Activated CD4-positive, alpha-beta T cell treated with anti-CD3 and anti-CD28 coated beads for 4 hours (primary cell): ENCODE results near the gene SYPL2.
A peak's percentile ranks its signal among the peaks of the same experiment; 100 is the strongest.

ENCODE experiments used
- DNase-seq, 2 donors: peaks; one replicate each; pipeline ENCODE4 v3.0.0-alpha.2; 2020

The SYPL2 gene

DNA sequence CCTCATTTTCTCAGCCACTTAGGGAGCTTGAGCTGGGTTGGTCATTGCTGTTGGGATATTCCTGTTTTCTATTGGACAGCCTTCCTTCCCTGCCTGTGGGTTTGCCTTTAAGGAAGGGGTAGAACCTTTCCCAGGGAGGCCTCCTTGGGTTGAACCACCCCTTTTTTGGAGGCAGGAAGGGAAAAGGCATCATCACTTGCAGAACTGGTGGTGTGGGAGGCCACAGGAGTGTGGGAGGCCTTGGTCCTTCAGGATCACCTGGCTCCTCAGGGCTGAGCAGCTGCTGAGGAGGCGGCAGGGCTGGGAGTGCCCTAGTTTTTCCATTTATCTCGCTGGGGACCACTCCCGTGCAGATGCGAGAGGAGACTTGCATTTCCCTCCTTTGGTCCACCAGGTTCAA, 26.9 kb downstream of the SYPL2 start:
- DNase-seq = no peak

DNA sequence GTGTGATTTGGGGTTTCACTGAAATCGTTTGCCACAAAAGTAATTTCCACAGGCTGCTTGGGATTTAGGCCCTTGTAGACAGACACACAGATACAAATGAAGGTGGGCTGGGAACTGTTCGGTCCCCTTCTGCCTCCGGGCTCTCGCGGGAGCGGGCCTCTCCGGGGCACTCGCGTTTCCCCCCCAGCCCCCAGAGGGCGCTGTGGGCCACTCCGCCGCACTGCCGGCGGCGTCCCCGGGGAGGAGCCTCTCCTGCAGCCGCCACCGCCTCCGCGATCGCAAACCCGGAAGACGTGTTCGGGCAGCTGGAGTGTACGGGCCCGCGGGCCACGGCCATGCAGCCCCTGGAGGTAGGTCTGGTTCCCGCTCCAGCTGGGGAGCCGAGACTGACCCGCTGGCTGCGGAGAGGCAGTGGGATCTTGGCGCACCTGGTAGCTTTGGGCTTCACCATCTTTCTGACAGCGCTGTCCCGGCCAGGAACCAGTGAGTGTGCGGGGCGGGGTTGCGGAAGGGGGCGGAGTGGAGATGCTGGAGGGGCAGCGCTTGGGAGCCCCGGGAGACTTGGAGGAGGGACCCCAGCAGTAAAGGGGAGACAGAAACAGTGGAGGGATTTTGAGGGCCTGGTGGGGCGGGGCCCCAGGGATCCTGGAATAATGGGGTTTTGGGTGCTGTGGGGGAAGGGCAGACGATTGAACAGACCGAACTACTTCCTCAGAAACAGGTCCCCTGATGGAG, 27.6 kb downstream of the SYPL2 start, which contains the start of gene CYB561D1:
CYB561D1 (plus strand) TSS at position 290 of the 735 bp plus-strand sequence; CDS start at position 336, 46 bp downstream.
- DNase-seq = peak; percentile 88 to 89

DNA sequence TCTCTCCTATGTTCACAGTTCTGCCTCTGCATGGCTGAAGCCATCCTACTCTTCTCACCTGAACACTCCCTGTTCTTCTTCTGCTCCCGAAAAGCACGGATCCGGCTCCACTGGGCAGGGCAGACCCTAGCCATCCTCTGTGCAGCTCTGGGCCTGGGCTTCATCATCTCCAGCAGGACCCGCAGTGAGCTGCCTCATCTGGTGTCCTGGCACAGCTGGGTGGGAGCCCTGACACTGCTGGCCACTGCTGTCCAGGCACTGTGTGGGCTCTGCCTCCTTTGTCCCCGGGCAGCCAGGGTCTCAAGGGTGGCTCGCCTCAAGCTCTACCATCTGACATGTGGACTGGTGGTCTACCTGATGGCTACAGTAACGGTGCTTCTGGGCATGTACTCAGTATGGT, 29.4 kb downstream of the SYPL2 start:
- no peak for DNase-seq

DNA sequence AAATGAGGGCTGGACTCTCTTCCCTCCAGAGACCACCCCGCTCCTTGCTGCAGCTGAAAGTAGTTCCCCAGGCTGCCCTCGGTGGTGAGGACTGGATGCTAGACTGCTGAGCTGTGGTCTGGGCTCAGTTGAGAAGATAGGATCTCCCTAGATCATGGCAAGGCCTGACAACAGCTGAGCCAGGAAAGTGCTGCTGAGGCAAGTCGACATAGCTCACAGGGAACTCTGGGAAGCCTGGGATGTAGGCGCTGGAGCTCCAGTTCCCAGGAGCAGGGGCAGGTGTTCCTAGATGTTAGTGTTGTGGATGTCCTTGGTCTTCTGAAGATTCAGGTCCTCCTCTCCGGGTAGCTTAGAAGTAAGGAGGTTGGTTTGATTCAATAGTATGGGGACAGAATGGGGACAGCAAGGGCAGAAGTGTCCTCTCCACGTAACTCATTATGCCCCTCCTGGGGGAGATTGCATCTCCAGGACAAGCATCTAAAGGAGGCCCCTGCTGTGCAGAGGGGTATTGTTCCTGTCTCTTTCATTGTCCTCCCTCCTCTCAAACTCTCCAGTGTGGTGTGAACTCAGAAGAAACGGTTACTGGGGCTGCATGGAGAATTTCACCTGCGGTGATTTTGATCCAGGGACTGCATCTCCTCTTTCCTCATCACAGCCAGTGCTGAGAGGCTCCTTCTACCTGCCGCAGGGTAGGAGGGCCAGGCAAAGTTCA, 31.3 kb downstream of the SYPL2 start:
- no peak for DNase-seq

DNA sequence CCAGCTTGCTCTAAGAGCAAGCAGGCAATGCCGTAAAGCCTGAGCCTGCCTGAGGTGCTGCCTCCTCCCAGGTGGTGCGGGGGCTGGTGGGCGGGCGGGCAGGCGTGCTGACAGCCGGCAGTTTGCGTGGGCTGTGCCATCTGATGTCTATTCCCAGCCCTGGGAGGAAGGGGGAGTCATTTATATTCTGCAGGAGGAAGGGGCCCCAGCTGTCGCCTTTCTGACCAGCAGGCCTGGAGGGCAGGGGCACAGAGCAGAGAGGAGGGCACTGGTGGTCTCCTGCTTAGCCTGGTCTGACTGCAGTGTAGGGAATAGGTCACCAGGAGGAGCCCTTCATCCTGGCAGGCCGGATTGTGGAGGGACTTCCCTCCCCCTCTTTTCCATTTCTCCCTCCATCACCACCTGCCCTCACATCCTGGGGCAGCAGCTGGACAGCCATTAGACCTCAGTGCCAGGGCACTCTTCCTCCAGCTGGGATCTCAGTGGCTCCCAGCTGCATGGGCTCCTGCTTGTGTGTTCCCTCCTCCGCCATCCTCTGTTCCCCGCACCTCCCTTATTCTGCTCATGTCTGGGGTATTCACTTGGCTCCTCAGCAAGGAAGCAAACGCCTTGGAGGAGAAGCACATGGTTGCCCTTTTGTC, 31.9 kb downstream of the SYPL2 start:
- DNase-seq = peak; percentile 46 to 60

DNA sequence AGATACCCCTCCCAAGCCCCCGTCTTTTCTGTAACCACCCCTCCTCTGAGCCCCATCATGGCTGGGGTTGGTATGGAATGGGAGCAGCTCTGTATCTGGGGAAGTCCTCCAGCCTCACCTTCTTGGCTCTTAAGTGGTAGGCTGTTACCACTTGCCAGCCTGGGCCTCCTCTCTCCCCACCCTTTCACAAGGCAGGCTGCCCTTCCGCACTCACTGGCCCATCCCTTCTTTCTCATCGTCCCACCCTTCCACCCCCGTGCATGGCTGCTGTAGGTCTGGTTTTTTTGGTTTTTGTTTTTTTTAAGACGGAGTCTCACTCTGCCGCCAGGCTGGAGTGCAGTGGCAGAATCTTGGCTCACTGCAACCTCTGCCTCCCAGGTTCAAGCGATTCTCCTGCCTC, 32.7 kb downstream of the SYPL2 start:
- no peak for DNase-seq

DNA sequence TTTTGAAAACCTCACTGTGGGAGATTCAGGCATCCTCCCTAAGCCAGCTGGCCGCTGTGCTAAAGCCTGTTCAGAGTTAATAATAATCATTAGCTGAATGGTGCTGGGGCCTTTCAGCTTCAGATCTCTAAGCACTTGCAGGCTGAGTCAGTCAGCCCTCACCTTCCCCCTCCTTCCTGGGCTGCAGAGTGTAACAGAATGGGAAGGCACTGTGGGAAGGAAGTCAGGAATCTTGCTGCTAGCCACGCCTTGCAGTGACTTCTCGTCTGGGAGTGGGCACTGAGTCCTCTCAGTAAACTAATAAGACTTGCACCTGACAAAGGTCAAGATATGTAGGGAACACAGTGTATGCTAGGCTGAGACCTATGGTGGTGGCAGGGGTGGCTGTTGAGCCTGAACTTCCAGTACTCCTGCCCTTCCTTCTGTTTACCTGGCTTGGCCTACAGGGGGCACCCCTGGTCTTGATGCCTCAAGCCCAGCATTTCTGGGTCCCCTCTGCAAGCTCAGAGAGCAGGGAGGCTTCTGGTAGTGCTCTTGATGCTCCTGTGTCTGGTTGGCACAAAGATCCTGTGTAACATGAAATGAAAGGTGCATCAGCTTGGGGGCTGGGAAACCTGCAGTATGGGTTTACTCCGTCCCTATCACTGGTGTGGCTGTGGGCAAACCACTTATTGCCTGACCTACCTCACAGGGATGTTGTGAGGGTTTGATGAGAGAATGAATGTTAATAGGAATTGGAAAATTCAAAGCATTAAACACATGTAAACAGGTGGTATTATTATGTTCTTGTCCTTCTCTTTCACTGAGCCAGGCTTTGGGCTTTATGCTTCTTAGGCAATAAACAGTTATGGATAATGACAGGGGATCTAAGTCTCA, 33.6 kb downstream of the SYPL2 start:
- DNase-seq = peak; percentile 51 to 56

DNA sequence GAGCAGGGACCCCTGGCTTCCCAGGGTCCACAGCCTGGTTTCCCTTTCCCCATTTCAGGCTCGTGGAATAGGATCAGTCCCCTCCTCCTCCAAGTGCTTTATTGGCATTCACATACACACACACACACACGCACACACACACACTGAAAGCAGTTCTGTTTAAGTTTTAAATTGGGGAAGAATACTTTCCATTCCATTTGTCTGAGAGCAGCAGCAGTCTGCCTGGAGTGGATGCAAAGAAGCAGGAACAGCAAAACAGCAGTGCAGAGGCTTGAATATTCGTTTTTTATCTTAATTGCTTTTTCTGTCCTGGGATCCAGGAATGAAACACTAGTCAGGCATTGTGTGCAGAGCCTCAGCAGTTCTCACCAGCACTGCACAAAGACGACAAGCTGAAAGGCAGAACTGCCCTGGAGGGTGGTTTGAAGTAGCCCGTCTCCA, 34.6 kb downstream of the SYPL2 start:
- DNase-seq = no peak

DNA sequence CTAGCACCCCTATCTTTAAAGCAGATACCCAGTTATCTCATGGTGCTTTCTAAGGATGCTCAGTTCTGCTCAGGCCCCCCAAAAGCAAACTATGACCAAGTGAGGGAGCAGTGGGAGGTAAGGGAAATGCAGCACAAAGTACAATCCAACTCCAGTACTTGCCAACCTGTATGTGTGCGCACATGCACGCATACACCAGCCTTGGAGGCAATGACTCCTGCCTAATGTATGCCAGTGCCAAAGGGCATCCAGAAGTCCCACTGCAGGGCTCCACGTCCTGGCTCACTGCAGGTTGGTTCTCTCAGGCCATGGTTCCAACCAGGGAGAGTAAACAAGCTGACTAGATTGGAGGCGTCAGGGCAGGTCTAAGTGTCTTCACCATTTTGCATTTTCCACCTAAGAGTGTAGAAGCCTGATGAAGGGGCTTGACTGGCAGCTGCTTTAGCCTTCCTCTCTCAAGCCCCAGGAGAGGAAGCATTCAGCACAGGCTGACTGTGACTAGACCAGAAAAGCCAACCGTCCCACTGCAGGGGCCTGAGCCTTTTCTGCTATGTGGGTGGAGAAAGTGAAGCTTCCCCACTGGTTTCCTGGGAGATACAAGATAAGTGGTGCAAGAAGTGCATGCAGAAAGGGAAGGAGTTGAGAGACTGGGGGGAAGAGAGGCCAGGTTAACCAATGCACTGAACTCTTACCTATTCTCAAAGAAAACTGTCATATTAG, 35.5 kb downstream of the SYPL2 start:
- no peak for DNase-seq

DNA sequence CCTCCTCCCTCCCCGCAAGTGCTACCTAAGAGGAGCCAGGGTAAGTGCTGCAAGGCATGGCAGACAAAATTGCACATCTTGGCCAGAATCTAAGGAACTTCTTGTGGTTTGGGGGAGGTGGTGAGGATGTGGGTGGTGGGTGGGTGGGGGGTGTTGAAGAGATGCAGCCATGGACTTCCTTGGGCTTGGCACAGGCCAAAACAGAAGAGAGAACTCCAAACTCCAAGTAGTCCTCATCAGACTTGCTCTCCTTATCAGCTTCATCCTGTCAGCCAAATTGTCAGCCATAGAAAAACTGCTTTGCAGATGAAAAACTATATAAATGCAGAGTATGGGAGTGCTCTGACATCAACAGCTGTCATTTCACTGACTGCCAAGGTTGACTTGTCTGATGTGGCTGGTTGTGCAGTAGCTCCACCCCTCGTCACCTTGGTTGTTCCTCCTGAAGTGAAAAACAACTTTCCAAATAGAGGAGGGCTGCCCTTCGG, 36.1 kb downstream of the SYPL2 start:
- peak; percentile 47 to 53 for DNase-seq

DNA sequence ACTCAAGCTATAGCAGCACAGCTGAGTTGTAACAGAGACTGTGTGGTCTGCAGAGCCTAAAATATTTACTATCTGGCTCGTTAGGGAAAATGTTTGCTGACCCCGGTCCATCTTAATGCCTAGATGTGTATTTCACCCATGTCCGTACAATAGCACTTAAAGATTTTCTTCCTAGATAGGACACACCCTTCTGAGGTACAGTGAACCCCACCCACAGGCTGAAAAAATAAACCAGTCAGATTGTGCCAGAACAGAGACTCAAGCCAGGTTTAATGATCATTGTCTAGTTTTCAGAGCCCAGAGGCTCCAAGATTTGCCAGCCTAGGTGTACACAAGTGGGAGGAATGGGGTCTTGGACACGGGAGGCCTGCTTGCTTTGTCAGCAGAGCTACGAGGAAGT, 37.6 kb downstream of the SYPL2 start:
- DNase-seq = no peak

DNA sequence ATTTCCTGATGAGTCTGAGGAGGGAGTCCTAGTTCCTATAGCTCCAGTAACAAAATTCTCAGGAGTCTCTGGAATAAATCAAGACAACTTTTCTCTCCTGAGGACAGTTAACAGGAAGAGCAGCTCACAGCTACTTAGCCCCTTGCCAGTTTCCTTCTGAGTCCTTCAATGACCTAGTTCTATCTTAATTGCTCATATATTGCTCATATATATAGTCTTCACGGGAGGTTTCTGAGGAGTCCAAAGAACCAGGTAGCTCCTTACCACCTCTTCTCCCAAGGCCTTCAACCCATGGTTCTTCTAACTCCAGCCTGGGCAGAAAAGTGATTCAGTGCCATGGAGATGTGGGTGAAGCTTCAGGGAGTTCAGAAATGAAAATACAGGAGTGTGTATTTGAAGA, 38.6 kb downstream of the SYPL2 start:
- DNase-seq = no peak

DNA sequence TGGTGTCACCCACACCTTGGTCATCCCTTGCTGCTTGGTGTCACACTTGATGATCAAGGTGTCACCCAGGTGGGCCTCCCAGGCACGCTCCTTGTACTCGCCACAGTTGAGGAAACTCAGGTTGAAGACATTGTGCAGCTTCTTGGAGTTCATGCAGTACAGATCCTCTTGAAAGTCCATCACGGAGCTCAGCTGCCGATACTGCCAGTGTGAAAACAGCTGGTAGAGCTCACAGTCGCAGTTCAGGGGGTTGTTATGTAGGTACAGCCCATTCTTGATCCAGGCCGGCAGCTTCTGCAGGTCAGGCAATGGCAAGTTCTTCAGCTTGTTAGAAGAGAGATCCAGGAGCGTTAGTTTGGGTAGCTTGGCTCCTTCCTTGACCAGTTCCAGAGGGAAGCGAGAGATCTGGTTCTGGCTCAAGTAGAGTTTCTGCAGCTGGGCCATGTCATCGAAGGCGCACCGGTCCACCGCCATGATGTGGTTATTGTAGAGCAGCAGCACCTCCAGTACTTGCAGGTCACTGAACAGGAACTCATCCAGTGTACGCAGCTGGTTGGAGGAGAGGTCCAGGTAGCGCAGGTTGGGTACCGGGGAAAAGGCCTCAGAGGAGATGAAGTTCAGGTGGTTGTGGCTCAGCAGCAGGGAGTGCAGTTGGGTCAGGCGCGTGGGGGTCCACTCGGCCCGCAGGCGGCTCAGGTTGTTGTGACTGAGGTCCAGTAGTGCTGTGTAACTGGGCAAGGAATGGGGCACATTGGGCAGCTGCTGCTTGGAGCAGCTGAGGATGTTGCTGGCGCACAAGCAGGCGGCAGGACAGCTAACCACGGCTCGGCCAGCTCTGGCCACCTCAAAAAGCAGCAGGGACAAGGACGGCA, 41.9 kb downstream of the SYPL2 start:
- no peak for DNase-seq

DNA sequence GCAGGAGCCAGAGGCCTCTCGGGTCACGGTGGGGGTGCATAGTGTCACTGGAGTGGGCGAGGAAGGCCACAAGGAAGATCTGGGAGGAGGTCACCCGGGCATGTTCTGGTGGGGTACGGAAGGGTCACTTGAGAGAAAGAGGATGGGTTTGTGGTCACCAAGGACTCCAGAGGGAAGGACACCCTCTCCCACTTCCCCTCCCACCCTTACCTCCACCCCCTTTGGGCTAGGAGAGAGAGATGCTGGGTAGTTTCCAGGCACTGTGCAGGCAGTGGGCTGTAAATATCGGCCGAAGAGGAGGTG, 42.5 kb downstream of the SYPL2 start:
- DNase-seq = no peak

DNA sequence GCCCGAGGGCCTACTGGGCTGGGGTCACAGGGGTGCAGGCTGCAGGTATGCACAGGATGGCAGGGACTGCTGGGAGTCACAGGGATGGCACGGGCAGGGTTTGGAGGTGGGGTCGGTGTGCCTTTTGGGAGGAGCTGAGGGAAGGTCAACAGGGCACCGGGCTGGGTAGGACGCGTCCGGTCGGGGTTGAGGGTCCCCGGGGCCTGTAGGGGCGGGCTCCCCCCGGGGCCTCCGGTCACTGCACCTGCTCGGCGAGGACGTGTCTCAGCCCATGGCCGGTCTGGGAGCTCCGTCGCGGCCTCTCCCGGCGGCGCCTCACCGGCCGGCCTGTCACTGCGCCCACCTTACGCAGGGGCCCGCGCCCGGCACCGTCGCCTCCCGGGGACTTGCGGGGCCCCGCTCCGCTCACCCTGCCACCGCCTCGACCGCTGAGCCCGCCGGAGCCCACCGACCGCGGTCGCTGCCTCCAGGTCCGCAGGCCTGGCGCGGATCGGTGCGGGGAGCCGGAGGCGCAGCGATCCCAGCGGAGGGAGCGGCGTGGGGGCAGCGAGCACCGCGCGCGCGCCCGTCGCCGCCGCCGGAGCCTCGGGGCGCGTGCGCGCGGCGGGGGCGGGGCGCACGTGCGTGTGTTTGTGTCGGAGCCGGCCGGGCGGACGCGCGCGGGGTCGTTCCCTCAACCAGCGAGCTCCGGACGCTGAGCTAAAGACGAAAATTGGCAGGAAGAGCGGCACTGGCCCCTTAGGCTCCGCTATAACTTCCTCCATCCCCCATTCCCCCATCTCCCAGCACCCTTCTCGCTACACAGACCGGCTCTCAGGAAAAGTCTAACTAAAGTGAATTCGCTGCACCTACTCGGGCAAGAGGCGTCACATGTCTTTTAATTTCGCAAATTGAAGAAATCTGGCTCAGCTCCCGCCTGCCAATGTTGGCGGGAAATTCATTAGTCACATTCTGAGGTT, 43.1 kb downstream of the SYPL2 start, which contains the start of gene AMIGO1:
AMIGO1 (minus strand) TSS at position 552 of the 959 bp plus-strand sequence. CDS start 815 bp downstream, outside the sequence.
- DNase-seq = peak; percentile 55 to 59

DNA sequence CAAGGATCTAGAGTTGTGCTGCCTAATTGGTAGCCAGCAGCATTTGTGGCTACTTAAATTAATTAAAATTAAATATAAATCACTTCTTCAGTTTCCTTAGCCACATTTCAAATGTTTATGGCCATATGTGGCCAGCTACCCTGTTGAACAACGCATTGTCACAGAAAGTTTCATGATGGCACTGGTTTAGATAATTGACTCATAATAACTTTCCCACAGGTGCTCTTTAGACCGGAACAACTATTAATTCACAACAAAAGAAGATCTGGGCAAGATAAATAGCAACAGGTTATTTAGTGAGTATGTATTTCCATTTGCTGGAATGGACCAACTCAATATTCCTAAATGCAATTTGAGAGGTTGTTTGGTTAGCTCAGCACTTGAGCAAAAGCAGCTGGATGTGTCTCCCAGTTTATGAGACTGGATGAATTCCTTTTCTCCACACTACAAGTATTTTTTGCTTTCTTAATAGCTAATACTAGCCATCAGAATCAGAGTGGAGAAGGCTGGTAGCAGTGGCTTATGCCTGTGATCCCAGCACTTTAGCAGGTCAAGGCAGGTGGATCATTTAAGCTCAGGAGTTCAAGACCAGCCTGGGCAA, 46.9 kb downstream of the SYPL2 start:
- no peak for DNase-seq

DNA sequence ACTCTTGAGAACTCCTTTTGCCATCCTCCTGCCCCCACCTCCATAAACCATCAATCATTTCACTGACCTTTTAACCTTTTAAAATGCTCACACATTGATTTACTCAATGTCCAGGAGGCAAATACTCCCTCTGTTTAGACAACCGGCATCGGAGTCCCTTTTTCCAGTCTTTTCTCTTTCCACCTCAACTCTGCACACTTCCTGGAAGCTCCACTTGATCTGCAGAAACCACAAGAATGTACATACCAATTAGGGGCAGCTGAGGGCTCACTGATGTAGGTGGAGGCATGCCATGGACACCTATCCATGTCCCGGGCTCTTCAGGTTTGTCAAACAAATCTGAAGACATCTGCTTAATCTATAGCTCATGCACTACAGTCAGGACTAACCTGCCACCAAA, 48.5 kb downstream of the SYPL2 start:
- DNase-seq = no peak

DNA sequence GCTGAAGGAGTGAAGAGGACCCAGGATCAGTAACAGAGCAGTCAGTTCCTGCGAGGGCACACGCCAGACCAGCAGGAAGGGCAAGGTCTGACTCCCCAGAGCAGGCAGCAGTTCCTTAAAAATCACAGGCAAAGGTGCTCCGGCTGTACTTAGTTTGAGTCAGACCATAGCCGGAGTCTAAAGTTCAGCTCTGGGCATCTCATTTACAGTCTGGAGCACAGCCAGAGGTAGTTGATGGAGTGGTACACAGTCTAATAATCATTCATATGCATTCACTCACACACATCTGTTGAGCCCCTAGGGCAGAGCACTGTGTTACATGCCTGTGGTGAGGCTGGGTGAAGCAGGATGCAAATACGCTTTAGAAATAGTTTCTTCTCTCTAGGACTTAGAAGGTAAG, 50.5 kb downstream of the SYPL2 start:
- DNase-seq = no peak

DNA sequence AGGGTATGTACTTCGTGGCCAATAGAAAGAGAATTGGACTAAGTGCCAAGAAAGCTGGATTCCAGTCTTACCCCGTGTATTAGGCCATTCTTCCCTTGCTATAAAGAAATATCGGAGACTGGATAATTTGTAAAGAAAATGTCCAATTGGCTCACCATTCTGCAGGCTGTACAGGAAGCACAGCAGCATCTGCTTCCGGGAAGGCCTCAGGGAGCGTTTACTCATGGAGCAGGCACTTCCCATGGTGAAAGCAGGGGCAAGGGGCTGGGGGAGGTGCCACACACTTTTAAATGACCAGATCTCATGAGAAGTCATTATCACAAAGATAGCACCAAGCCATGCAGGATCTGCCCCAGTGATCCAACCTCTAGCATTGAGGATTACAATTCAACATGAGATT, 51.0 kb downstream of the SYPL2 start:
- DNase-seq = no peak
